ENCODE data around the gene POLR1B.
A peak's percentile ranks its signal among the peaks of the same experiment; 100 is the strongest.

Gene POLR1B

GRCh38 chr2:112621790-112622527, 79.7 kb downstream of the POLR1B start:
- in situ Hi-C loops (cut with MboI; ENCODE audit: low sequenced_read_pairs, unreplicated experiment): loop anchor here (10.0 to 25.0 kb wide), 3 partner anchors 103 to 323 kb away; partner anchors contain the start of gene NT5DC4
- no peak for TF ChIP-seq CTCF (IDR thresholded peaks at IDR 0.05; ENCODE audit: borderline replicate concordance, control extremely low read depth, extremely low read depth, insufficient read depth, missing control alignments)
- DNase-seq (ENCODE audit: low spot score): no peak

GRCh38 chr2:112622528-112622849, 80.2 kb downstream of the POLR1B start:
- DNase-seq (ENCODE audit: low spot score): no peak
- in situ Hi-C loops (cut with MboI; ENCODE audit: low sequenced_read_pairs, unreplicated experiment): loop anchor here (10.0 to 25.0 kb wide), 3 partner anchors 102 to 322 kb away; partner anchors contain the start of gene NT5DC4
- TF ChIP-seq CTCF (IDR thresholded peaks at IDR 0.05; ENCODE audit: borderline replicate concordance, control extremely low read depth, extremely low read depth, insufficient read depth, missing control alignments): no peak

GRCh38 chr2:112623913-112624777, 81.9 kb downstream of the POLR1B start:
- DNase-seq (ENCODE audit: low spot score): peak; percentile 47
- in situ Hi-C loops (cut with MboI; ENCODE audit: low sequenced_read_pairs, unreplicated experiment): loop anchor here (10.0 to 25.0 kb wide), 3 partner anchors 101 to 321 kb away; partner anchors contain the start of gene NT5DC4
- TF ChIP-seq CTCF (IDR thresholded peaks at IDR 0.05; ENCODE audit: borderline replicate concordance, control extremely low read depth, extremely low read depth, insufficient read depth, missing control alignments): no peak

GRCh38 chr2:112625474-112626114, 83.3 kb downstream of the POLR1B start:
- no peak for TF ChIP-seq CTCF (IDR thresholded peaks at IDR 0.05; ENCODE audit: borderline replicate concordance, control extremely low read depth, extremely low read depth, insufficient read depth, missing control alignments)
- no peak for DNase-seq (ENCODE audit: low spot score)
- in situ Hi-C loops (cut with MboI; ENCODE audit: low sequenced_read_pairs, unreplicated experiment): loop anchor here (10.0 kb wide), 2 partner anchors 99 to 319 kb away; partner anchors contain the start of gene NT5DC4

- in situ Hi-C loops (cut with MboI; ENCODE audit: low sequenced_read_pairs, unreplicated experiment): loop anchor here (10.0 kb wide), 2 partner anchors 98 to 318 kb away; partner anchors contain the start of gene NT5DC4
- peak; percentile 75 for DNase-seq (ENCODE audit: low spot score)
- peak; percentile 93 for TF ChIP-seq CTCF (IDR thresholded peaks at IDR 0.05; ENCODE audit: borderline replicate concordance, control extremely low read depth, extremely low read depth, insufficient read depth, missing control alignments)
Observed at GRCh38 chr2:112626604-112627059, 84.4 kb downstream of the POLR1B start.

Data from GM13976 (cell line).